HPDE6-E6E7 (cell line): Measurements from ENCODE around the gene GHDC.

Source experiments
- DNase-seq: peaks from one replicate; pipeline ENCODE4 v3.0.0; 2011; ENCODE audit warnings: missing footprints; ENCODE audit errors: extremely low spot score

Gene GHDC

DNA sequence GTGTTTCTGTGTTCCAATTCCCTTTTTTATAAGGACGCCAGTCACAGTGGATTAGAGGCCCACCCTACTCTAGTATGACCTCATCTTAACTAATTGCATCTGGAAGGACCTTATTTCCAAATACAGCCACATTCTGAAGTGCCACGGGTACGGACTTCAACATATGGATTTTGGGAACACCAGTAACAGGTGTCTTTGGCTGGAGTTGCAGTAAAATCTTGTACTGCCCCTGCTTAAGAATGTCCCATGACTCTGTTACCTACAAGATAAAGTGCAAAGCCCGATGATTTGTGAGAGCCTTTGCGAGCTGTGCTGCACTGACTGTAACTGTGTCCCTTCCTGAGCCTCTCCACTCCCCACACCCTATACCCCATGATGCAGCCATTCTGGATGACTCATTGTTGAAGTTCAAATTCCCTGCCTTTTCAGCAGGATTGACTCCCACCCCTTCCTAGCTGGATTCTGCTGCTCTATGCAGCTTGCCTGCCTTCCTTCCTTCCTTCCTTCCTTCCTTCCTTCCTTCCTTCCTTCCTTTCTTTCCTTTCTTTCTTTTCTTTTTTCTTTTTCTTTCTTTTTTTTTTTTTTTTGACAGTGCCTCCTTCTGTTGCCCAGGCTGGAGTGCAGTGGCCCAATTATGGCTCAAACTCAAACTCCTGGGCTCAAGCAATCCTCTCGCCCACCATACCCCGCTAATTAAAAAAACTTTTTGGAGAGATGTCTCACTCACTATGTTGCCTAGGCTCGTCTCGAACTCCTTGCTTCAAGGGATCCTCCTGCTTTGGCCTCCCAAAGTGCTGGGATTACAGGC is 11.2 kb downstream of the GHDC start:
- no peak for DNase-seq

GRCh38 chr17:42181851-42182207 is 12.5 kb downstream of the GHDC start:
- no peak for DNase-seq

- DNase-seq, result no peak
Measured at GRCh38 chr17:42180922-42181850, 13.1 kb downstream of the GHDC start, which contains the start of gene KCNH4. KCNH4 (minus strand) TSS chr17:42181142; CDS start chr17:42180945, 197 bp downstream.

DNA sequence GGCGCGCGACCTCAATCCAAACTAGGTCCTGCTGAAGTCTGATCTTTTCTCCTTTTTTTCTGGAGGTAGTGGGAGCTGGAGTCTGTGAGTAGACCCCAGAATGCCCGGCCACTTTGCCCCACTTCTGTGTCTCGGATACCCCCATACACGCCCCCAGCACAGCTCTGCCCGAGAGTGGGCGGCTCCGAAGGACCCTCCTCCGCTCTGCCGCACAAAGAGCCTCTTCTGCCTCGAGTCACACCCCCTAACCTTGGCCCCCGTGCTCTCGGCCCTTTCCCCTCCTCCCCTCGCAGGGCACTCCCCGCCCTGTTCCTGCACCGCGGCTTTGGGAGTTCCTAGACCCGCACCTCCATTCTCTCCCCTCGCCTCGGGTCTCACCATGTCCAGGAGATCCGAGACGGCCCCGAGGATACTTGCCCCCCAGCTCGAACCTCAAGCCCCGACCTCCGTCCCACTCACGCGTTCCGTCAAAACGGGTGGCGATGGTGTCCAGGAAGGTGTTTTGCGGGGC is 13.8 kb downstream of the GHDC start:
- no peak for DNase-seq

GRCh38 chr17:42179911-42180410 is 14.3 kb downstream of the GHDC start:
- DNase-seq, result no peak

DNA sequence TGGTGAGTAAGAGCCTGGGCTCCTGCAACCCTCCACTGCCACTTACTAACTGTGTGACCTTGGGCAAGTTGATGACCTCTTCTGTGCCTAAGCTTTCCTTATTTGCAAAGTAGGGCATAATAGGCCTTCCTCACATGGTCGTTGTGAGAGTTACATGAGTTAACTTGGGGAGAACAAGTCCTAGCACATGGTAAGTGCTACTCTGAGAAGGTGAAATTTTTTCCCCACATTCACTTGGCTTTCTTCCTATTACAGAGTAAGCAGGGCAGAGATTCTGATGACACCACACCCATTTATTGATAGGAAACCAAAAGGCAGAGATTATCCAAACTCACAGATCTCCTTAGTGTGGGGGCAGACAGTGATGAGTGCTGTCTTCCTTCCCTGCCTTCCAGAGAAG is 15.0 kb downstream of the GHDC start:
- DNase-seq, result no peak

- no peak for DNase-seq
Measured at GRCh38 chr17:42178817-42179216, 15.5 kb downstream of the GHDC start.

GRCh38 chr17:42177684-42178083 is 16.6 kb downstream of the GHDC start:
- no peak for DNase-seq

GRCh38 chr17:42174126-42174783 is 20.0 kb downstream of the GHDC start:
- DNase-seq, result no peak

DNA sequence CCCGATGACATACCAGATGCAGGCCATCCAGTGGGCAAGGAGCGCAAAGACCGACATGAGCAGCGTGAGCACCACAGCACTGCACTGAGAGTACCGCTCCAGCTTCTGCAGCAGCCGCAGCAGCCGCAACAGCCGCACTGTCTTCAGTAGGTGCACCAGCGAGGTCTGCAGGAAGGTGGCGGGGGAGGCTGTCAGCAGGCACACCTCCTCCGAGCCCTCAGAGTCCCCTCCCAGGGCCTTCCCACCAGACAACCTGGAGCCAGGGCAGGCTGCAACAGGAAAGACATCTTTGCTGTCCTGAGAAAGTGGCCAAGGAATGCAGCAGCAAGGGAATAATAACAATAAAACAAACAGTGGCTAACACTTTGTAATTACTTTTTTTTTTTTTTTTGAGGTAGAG is 22.5 kb downstream of the GHDC start:
- DNase-seq, result peak; percentile 64

GRCh38 chr17:42169351-42169750 is 24.9 kb downstream of the GHDC start:
- no peak for DNase-seq

GRCh38 chr17:42167807-42168206 is 26.5 kb downstream of the GHDC start:
- no peak for DNase-seq

- DNase-seq, result no peak
Measured at GRCh38 chr17:42166196-42166763, 28.0 kb downstream of the GHDC start.

DNA sequence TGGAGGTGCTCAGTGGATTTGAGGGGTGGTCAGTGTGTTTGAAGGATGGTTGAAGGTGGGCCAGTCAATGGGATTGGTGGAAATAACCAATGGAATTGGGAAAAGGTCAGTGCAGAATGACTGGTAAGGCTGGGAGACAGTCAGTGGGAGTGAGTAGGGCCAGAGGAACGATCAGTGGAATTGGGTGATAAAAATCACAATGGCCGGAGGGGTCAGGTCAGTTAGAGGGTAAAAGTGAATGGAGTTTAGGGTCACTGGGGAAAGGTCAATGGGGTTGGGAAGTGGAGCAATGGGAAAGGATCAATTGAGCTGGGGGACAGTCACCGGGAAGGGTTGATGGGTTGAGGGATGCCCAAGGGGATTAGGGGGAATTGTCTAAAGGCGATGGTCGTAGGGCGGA is 28.5 kb downstream of the GHDC start:
- DNase-seq, result no peak

DNA sequence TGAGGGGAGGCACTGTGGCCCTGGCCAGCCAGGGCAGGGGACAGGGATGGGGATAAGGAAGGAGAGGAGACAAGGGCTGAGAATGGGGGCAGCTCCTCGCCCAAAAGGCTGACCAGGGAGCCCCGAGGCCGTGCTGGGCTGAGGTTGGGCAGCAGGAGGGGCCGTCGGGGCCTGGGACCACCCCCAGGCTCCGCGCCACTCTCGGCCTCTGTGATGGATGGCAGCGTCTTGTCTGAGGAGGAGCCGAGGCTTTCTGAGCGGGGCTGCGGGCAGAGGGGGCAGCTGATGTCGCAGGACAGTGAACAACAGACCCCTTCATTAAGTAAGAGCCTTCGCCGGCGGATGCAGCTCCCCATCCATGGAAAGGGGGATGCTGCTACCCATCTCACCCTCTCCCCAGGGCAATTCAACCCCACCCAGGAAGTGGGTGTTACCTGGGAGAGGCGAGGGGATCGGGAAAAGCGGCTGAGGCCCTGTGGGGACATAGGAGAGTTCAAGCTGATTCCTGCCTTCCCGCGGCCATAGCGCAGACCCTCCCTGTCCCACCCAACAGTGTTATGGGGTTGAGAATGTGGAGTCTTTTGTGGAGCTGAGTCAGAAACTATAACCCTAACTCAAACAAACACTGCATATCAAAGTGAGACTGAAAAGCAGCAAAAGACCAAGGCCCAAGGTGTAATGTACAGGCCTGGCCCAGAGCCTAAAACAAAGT is 30.4 kb downstream of the GHDC start:
- no peak for DNase-seq

DNA sequence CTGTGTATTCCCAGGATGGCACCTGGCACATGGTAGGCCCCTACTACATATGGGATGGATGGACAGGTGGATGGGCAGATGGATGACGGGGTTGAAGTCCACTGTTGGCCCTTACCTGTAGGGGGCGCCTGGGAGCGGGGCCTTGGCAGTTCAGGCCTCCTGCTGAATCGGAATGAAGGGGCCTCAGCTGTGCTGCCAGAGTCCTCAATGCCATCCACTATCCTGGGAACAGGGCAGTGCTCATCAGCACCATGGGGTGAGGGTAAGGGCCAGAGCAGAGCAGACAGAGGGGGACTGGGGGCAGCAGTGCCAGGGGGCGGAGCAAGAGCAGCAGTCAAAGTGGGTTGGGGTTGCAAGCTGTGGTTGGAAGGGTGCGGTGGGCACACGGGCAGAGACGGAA is 31.2 kb downstream of the GHDC start:
- no peak for DNase-seq

DNA sequence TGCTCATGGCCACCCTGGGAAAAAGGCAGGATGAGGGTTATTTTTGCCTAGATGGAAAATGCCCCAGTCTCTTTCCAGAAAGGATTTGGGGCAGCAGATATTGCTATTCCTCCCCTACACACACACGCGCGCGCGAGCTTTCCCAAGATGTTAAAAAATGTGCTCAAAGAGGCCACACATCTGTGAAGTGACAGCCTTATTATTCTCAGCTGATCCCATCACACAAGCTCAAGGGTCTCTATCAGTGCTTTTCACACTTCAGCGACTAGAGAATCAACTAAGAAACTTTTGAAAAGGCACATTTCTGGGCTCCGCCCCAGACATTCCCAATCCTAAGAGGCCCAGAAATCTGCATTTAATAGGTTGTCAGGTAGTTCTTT is 33.8 kb downstream of the GHDC start:
- DNase-seq, result no peak

- no peak for DNase-seq
Measured at GRCh38 chr17:42159796-42160530, 34.3 kb downstream of the GHDC start.

- DNase-seq, result no peak
Measured at GRCh38 chr17:42155614-42156045, 38.7 kb downstream of the GHDC start.
